K562 (cell line): ENCODE measurements around the gene GRAMD1B.

Source experiments
- BRCA1 ChIP-seq, 2 experiments: fragments of 450-650 bp in 1 of 2; sonication (generic) in 1 of 2; formaldehyde crosslinking in 1 of 2; IDR thresholded peaks; 2 replicates each; pipeline versions ENCODE4 v1.5.0 to v1.6.1; 2017 to 2020; ENCODE audit warnings: mild to moderate bottlenecking in 1 of 2, missing genetic modification reagents in 1 of 2
- CCAR2 ChIP-seq: fragments of 200-400 bp; formaldehyde crosslinking; IDR thresholded peaks from 2 replicates; pipeline ENCODE4 v1.6.1; 2017; ENCODE audit warnings: mild to moderate bottlenecking, low read depth, low read length
- CEBPB ChIP-seq: fragments of 450-650 bp; IDR thresholded peaks from 2 replicates; pipeline ENCODE4 v1.6.1; 2016; ENCODE audit warnings: missing genetic modification characterization, missing compliant biosample characterization
- CREB1 ChIP-seq, 2 experiments: sonication (generic) in 1 of 2; formaldehyde crosslinking in 1 of 2; IDR thresholded peaks; 2 replicates each; pipeline versions ENCODE4 v1.6.1 to v1.8.0; 2012 to 2022; ENCODE audit warnings: inconsistent platforms in 1 of 2, mild to moderate bottlenecking in 1 of 2, missing genetic modification reagents in 1 of 2, moderate library complexity in 1 of 2
- EGR1 ChIP-seq: fragments of 450-650 bp; conservative IDR thresholded peaks from 2 replicates; pipeline ENCODE4 v1.6.1; 2017; ENCODE audit warnings: mild to moderate bottlenecking
- FOXJ3 ChIP-seq: sonication (generic); formaldehyde crosslinking; IDR thresholded peaks from 2 replicates; pipeline ENCODE4 v1.4.0; 2020; ENCODE audit warnings: mild to moderate bottlenecking, missing genetic modification reagents
- HNRNPK ChIP-seq: fragments of 200-400 bp; formaldehyde crosslinking; IDR thresholded peaks from one replicate; pipeline ENCODE4 v1.6.1; 2018; ENCODE audit warnings: mild to moderate bottlenecking, low read depth, low read length; ENCODE audit not compliant: poor library complexity, severe bottlenecking
- POLR3A ChIP-seq: IDR thresholded peaks from 2 replicates; pipeline ENCODE4 v1.6.1; 2011; ENCODE audit warnings: borderline replicate concordance, mild to moderate bottlenecking, moderate library complexity; ENCODE audit not compliant: insufficient read length, insufficient read depth; ENCODE audit errors: extremely low read depth
- RFX5 ChIP-seq: IDR thresholded peaks from 2 replicates; pipeline ENCODE4 v1.6.1; 2011; ENCODE audit warnings: low read depth, mild to moderate bottlenecking, improper control_type of control experiment, low read length
- ZNF274 ChIP-seq: IDR thresholded peaks from 2 replicates; pipeline ENCODE4 v1.6.1; 2011; ENCODE audit warnings: low read depth, mild to moderate bottlenecking, low read length, moderate library complexity, borderline replicate concordance
- ZNF436 ChIP-seq: fragments of 250-450, 450-650 bp; sonication (Bioruptor Pico); formaldehyde crosslinking; IDR thresholded peaks from 2 replicates; pipeline ENCODE4 v1.7.0; 2020; ENCODE audit warnings: mild to moderate bottlenecking
- ZNF764 ChIP-seq: fragments of 250-450 bp; sonication (Bioruptor Pico); IDR thresholded peaks from 2 replicates; pipeline ENCODE4 v1.4.0; 2020; ENCODE audit warnings: low read depth, mild to moderate bottlenecking, moderate library complexity
- TF ChIP-seq, protein P1 (sequence below), 3 experiments: IDR thresholded peaks in 2 of 3; conservative IDR thresholded peaks in 1 of 3; 2 replicates each; pipeline ENCODE4 v1.5.1; 2011 to 2012; ENCODE audit warnings: low read length in 3 of 3, mild to moderate bottlenecking in 3 of 3, control low read depth in 2 of 3, improper control_type of control experiment in 1 of 3, inconsistent platforms in 1 of 3, low read depth in 1 of 3, mixed read lengths in 1 of 3, moderate library complexity in 1 of 3; ENCODE audit not compliant: insufficient read depth in 2 of 3

DNA sequence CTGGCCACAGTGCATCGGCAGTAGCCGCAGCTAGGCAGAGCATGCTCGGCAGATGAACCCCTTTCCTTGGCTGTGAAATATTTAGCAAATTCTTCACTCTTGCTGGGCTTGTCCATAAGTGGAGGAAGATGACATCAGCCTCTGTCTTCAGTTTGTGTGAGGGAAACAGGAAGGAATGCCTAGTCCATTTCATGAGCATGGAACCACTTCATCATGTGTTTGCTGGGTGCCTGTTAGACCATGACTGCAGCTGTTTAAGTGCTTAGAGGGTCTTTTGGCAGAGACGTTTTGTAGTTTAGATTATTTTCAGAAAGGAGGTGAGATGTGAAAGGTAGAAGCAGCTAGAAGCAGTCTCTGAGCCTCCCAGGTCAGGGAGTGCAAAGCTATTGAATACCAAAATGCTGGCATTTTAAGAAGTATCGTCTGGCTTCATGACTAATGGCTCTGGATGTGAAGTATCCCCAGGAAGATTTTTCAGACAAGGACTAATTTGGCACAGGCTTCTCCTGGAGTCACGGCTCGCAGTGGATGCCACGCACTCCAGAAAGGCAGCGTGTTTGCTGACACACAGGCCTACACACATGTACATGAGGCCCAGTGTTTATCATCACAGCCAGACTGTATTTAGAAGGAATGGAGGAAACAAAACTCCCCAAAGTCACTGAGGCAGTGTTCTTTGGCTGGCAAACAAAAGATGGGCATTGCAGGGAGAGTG is 43.1 kb upstream of the GRAMD1B start:
- TF ChIP-seq, protein P1, sequence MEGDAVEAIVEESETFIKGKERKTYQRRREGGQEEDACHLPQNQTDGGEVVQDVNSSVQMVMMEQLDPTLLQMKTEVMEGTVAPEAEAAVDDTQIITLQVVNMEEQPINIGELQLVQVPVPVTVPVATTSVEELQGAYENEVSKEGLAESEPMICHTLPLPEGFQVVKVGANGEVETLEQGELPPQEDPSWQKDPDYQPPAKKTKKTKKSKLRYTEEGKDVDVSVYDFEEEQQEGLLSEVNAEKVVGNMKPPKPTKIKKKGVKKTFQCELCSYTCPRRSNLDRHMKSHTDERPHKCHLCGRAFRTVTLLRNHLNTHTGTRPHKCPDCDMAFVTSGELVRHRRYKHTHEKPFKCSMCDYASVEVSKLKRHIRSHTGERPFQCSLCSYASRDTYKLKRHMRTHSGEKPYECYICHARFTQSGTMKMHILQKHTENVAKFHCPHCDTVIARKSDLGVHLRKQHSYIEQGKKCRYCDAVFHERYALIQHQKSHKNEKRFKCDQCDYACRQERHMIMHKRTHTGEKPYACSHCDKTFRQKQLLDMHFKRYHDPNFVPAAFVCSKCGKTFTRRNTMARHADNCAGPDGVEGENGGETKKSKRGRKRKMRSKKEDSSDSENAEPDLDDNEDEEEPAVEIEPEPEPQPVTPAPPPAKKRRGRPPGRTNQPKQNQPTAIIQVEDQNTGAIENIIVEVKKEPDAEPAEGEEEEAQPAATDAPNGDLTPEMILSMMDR (IDR thresholded peaks at IDR 0.05 in 2 of 3, conservative IDR thresholded peaks at IDR 0.05 in 1 of 3; ENCODE audit: insufficient read depth in 2 of 3, low read depth in 1 of 3, low read length in 3 of 3), result no peak
- TF ChIP-seq EGR1 (no peak), HNRNPK (no peak), CREB1 (IDR thresholded peaks at IDR 0.05) (no peak), CREB1 (CRISPR knock-in tag; IDR thresholded peaks at IDR 0.05) (no peak), RFX5 (no peak), POLR3A (no peak), BRCA1 (IDR thresholded peaks at IDR 0.05) (no peak), BRCA1 (CRISPR knock-in tag; IDR thresholded peaks at IDR 0.05) (no peak), CEBPB (tag) (no peak), CCAR2 (no peak), ZNF274 (no peak), FOXJ3 (CRISPR knock-in tag) (no peak), ZNF436 (CRISPR knock-in tag) (no peak), ZNF764 (CRISPR knock-in tag) (no peak)
